HEK293 (cell line): Measurements from ENCODE around the gene AP2A1.

Source experiments
- HOXA7 ChIP-seq: sonication (generic); formaldehyde crosslinking; IDR thresholded peaks from 2 replicates; pipeline ENCODE4 v1.8.1; 2022; ENCODE audit warnings: missing genetic modification reagents, borderline replicate concordance
- MZF1 ChIP-seq: fragments of 450-650 bp; formaldehyde crosslinking; IDR thresholded peaks from 2 replicates; pipeline ENCODE4 v1.5.1; 2017; ENCODE audit warnings: missing biosample characterization, missing genetic modification characterization, borderline replicate concordance
- YY1 ChIP-seq: fragments of 450-650 bp; formaldehyde crosslinking; IDR thresholded peaks from 2 replicates; pipeline ENCODE4 v1.5.1; 2018; ENCODE audit warnings: missing biosample characterization, missing genetic modification characterization
- ZBTB1 ChIP-seq: fragments of 450-650 bp; formaldehyde crosslinking; IDR thresholded peaks from 2 replicates; pipeline ENCODE4 v1.5.1; 2016; ENCODE audit warnings: missing biosample characterization, missing genetic modification characterization
- ZFP3 ChIP-seq: fragments of 450-650 bp; formaldehyde crosslinking; IDR thresholded peaks from 2 replicates; pipeline ENCODE4 v1.5.1; 2016; ENCODE audit warnings: low read depth, missing biosample characterization, missing genetic modification characterization
- ZNF146 ChIP-seq: fragments of 450-650 bp; formaldehyde crosslinking; IDR thresholded peaks from 2 replicates; pipeline ENCODE4 v1.5.1; 2016; ENCODE audit warnings: missing biosample characterization, missing genetic modification characterization
- ZNF184 ChIP-seq: fragments of 450-650 bp; IDR thresholded peaks from 2 replicates; pipeline ENCODE4 v1.5.1; 2018; ENCODE audit warnings: missing biosample characterization, mild to moderate bottlenecking, missing genetic modification characterization
- ZNF274 ChIP-seq, 2 experiments: fragments of 200-500 bp in 1 of 2; fragments of 450-650 bp in 1 of 2; sonication (Bioruptor generic) in 1 of 2; formaldehyde crosslinking in 1 of 2; IDR thresholded peaks; 2 replicates each; pipeline versions ENCODE4 v1.5.1 to v1.6.1; 2014 to 2016; ENCODE audit warnings: borderline replicate concordance in 1 of 2, inconsistent platforms in 1 of 2, low read length in 1 of 2, missing biosample characterization in 1 of 2, missing genetic modification characterization in 1 of 2
- ZNF324 ChIP-seq: fragments of 450-650 bp; formaldehyde crosslinking; IDR thresholded peaks from 2 replicates; pipeline ENCODE4 v1.5.1; 2016; ENCODE audit warnings: missing biosample characterization, missing genetic modification characterization
- ZNF658 ChIP-seq: fragments of 450-650 bp; formaldehyde crosslinking; IDR thresholded peaks from 2 replicates; pipeline ENCODE4; 2016; ENCODE audit warnings: missing biosample characterization, missing genetic modification characterization
- ZNF707 ChIP-seq: fragments of 450-650 bp; formaldehyde crosslinking; IDR thresholded peaks from 2 replicates; pipeline ENCODE4 v1.5.1; 2016; ENCODE audit warnings: missing biosample characterization, missing genetic modification characterization
- TF ChIP-seq, protein P1 (sequence below): fragments of 450-650 bp; formaldehyde crosslinking; IDR thresholded peaks from 2 replicates; pipeline ENCODE4 v1.5.1; 2016; ENCODE audit warnings: missing biosample characterization, missing genetic modification characterization
- TF ChIP-seq, protein P2 (sequence below): fragments of 450-650 bp; formaldehyde crosslinking; IDR thresholded peaks from 2 replicates; pipeline ENCODE4 v1.5.1; 2016; ENCODE audit warnings: missing biosample characterization, missing genetic modification characterization

DNA sequence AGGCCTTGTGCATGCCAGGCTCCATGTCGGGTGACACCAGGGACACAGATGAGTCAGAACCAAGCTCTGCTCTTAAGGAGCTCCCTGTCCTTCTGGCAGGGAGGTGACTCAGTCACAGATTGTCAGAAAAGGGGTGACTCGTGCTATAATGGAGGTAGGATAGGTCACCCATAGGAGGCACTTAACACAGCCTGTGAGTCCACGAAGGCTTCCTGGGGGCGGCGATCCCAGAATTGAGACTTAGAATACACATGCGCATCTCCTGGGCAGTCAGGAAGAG lies 26.7 kb downstream of the AP2A1 start:
- TF ChIP-seq ZNF146 (tag by site-specific recombination) = no peak
- no peak for TF ChIP-seq ZBTB1
- TF ChIP-seq ZNF707 = no peak
- TF ChIP-seq ZNF274 (IDR thresholded peaks at IDR 0.05; ENCODE audit: low read length) = no peak
- no peak for TF ChIP-seq ZNF274 (tag by site-specific recombination; IDR thresholded peaks at IDR 0.05; ENCODE audit: borderline replicate concordance)
- no peak for TF ChIP-seq ZNF324 (tag by site-specific recombination)
- TF ChIP-seq, protein P1, sequence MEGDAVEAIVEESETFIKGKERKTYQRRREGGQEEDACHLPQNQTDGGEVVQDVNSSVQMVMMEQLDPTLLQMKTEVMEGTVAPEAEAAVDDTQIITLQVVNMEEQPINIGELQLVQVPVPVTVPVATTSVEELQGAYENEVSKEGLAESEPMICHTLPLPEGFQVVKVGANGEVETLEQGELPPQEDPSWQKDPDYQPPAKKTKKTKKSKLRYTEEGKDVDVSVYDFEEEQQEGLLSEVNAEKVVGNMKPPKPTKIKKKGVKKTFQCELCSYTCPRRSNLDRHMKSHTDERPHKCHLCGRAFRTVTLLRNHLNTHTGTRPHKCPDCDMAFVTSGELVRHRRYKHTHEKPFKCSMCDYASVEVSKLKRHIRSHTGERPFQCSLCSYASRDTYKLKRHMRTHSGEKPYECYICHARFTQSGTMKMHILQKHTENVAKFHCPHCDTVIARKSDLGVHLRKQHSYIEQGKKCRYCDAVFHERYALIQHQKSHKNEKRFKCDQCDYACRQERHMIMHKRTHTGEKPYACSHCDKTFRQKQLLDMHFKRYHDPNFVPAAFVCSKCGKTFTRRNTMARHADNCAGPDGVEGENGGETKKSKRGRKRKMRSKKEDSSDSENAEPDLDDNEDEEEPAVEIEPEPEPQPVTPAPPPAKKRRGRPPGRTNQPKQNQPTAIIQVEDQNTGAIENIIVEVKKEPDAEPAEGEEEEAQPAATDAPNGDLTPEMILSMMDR (tag by site-specific recombination) = no peak
- no peak for TF ChIP-seq ZNF658 (tag by site-specific recombination)
- TF ChIP-seq, protein P2, sequence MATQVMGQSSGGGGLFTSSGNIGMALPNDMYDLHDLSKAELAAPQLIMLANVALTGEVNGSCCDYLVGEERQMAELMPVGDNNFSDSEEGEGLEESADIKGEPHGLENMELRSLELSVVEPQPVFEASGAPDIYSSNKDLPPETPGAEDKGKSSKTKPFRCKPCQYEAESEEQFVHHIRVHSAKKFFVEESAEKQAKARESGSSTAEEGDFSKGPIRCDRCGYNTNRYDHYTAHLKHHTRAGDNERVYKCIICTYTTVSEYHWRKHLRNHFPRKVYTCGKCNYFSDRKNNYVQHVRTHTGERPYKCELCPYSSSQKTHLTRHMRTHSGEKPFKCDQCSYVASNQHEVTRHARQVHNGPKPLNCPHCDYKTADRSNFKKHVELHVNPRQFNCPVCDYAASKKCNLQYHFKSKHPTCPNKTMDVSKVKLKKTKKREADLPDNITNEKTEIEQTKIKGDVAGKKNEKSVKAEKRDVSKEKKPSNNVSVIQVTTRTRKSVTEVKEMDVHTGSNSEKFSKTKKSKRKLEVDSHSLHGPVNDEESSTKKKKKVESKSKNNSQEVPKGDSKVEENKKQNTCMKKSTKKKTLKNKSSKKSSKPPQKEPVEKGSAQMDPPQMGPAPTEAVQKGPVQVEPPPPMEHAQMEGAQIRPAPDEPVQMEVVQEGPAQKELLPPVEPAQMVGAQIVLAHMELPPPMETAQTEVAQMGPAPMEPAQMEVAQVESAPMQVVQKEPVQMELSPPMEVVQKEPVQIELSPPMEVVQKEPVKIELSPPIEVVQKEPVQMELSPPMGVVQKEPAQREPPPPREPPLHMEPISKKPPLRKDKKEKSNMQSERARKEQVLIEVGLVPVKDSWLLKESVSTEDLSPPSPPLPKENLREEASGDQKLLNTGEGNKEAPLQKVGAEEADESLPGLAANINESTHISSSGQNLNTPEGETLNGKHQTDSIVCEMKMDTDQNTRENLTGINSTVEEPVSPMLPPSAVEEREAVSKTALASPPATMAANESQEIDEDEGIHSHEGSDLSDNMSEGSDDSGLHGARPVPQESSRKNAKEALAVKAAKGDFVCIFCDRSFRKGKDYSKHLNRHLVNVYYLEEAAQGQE (tag by site-specific recombination) = no peak
- TF ChIP-seq MZF1 (tag by site-specific recombination) = no peak
- no peak for TF ChIP-seq HOXA7 (CRISPR knock-in tag)
- TF ChIP-seq ZFP3 (tag by site-specific recombination) = no peak
- no peak for TF ChIP-seq YY1 (tag by site-specific recombination)
- no peak for TF ChIP-seq ZNF184 (tag by site-specific recombination)
